Sciatic nerve (tissue), 2 donors: ENCODE measurements around the gene MAD1L1. TPM values are rescaled to one million over a fixed set of nuclear protein-coding genes. Genes with fewer than 3 reads are reported as not detected.

Source experiments
- ATAC-seq: fragments of 200-7000 bp; cut with Tn5 transposase; one replicate; pipeline ENCODE4 v1.9.1; 2020; ENCODE audit warnings: mild to moderate bottlenecking, moderate library complexity
- DNase-seq: peaks from one replicate; pipeline ENCODE4 v3.0.0-alpha.2; 2020; ENCODE audit warnings: low spot score
- intact Hi-C: fragments of 100-400 bp; cut with DNase I; formaldehyde crosslinking; loops from one replicate; pipeline ENCODE4 v1.14.2; 2022
- total RNA-seq: library from RNA; stranded (reverse); fragmentation: NEBNext Ultra II Directional; extraction: Animal tissue kit (Norgen Biotek cat#: 25700); gene quantifications from one replicate; pipeline ENCODE4 v1.2.1, GENCODE V29; 2021
- donor health status: DM: no; HTN: no; CAD: no.
- donor health status: DM: no; HTN: no; CAD: no.

MAD1L1 gene
- total RNA-seq, 1 donor from 2014 or later = 42.1 TPM

DNA sequence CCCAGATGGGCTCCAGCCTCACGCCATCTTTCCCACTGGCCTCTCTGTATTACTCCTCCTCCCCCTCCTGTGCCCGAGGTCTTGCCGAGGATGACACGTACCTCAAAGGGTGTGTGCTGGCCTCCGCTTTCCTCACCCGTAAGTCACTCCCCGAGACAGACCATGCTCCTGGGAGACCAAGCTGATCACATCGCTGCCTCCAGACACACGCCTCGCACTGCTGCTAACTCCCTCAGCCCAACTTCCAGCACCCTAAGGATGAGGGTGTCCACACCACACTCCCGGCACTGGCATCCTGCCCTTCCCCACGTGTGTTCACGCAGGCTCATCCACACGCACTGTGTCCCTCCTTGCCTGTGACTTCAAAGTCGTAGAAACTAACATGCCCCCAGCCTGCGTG is 24.0 kb downstream of the MAD1L1 start:
- intact Hi-C loops = no loop called here
- ATAC-seq = no peak
- no peak for DNase-seq

DNA sequence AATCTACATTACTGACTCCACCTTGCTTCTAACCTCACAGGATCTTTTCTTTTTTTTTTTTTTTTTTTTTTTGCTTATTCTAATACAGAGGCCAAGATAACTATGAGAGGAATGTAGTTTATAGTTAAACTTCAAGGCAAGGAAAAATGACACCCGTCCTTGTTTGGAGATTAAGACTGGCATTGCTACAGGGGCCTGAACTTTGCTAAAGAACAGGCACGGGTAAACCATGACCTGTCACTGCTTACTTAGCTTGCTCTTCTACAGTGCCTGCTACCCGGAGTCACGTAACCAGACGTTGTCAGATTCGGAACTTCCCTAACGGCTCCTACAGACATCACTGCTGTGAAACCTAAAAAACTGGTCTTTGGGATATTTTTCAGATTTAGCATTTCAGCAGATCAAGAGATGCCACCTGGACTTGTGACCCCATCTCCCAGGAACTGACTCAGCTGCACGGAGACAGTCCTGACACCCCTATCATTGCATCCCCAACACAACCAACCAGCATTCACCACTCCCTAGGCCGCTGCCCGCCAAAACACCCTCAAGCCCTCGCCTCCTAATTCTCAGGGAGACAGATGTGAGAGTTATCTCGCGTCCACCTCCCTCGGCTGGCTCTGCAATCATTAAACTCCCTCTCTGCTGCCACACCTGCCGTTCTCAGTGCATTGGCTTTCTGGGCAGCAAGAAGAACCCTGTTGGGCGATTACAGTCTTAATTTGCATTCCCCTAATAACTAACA is 27.5 kb downstream of the MAD1L1 start:
- ATAC-seq = no peak
- DNase-seq = peak; percentile 45
- intact Hi-C loops = no loop called here

DNA sequence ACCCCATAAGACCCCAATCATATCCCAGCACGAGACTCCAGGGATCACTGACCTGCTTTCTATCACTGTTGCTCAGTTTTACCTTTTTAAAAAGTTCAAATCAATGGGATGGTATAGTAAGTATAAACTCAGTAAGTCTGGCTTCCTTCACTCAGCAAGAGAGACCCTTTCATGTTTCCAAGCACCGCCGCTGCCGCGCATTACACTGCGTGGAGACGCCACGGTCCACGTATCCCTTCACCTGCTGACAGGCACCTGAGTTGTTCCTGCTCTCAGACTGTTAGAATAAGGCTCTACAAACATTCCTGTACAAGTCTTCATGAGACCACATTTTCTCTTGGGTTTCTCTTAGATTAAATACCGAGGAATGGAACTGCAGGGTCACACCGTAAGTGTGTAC is 28.3 kb downstream of the MAD1L1 start:
- intact Hi-C loops = no loop called here
- DNase-seq (peak; percentile 42), ATAC-seq (no peak)

DNA sequence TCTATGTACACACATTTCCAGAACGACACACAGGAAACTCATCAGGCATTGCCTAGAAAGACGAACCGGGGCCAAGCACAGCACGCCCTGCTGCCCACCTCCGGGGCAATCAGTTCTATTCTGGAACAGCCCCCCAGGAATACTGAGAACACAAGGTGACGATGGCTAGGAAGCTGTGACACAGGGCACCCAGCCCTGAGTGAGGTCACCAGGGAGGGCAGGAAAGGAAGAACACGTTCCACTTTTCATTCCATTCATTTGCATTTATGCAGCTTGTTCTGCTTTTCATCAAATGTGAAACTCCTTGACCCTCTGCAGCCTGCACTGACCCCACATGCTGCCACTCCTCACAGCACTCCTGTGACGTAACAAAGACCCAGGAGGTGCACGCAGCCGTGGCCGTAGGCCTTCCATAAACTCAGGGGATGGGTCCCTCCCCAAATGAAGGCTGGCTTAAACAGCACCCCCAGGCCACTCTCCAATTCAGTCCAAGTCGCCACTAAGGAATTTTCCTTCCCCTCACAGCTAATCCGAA is 28.9 kb downstream of the MAD1L1 start:
- DNase-seq = peak; percentile 44
- ATAC-seq = peak; percentile 40
- intact Hi-C loops = no loop called here

DNA sequence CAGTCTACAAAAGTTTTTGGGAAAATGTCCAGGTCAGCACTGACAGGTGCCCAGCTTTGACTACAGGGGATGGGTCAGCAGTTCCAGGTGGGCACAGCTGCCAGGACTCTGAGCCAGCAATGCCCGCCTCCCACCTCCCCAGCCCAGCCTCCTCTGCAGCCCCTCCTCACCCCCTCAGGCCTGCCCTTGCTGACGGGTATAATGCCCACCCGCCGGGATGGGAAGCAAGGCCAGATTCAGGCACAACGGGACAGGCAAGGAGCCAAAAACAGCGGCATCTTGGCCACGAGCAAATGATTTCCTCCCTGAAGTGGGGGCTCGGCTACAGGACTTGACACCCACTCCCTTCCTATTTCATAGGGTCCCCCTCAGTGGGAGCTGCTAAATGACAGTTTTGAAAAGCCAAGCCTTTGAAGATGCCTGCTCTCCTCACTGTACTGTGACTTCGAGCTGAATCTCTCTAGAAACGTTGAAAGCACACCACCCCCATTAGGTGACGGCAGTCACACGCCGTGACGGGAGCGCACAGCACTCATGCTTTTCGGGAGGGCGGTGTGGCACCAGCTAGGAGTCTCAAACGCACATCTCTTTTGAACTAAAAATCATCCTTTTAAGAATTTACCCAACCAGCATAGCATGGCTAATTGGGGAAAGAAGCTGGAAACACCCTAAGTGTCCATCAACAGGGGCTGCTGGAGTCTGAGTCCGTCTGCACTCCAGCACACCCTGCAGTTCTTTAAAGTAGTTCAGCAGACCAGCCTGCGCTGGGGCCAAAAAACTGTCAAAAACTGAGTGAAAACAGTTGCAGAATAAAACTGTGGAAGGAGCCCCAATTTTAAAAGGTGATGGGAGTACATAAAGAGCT is 29.6 kb downstream of the MAD1L1 start:
- ATAC-seq (no peak), DNase-seq (peak; percentile 57)
- intact Hi-C loops = no loop called here

DNA sequence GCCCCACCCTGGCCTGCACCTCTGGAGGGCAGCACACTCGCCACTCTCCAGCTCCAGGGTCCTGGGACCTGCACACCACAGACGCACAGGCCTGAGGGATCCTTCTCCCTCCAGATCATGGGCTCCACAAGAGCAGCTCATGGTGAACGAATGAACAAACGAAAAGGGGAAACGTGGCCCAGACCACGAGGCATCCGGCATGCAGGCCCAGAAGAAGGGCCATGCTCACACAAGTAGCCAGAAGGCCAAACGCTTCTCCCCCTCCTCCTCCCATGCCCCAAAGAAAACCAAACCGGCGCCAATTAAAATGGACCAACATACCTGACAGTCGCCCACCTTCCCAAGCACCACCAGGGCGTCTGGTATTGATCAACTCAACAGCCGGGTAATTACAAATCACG is 30.4 kb downstream of the MAD1L1 start:
- ATAC-seq = no peak
- intact Hi-C loops = no loop called here
- peak; percentile 46 for DNase-seq

DNA sequence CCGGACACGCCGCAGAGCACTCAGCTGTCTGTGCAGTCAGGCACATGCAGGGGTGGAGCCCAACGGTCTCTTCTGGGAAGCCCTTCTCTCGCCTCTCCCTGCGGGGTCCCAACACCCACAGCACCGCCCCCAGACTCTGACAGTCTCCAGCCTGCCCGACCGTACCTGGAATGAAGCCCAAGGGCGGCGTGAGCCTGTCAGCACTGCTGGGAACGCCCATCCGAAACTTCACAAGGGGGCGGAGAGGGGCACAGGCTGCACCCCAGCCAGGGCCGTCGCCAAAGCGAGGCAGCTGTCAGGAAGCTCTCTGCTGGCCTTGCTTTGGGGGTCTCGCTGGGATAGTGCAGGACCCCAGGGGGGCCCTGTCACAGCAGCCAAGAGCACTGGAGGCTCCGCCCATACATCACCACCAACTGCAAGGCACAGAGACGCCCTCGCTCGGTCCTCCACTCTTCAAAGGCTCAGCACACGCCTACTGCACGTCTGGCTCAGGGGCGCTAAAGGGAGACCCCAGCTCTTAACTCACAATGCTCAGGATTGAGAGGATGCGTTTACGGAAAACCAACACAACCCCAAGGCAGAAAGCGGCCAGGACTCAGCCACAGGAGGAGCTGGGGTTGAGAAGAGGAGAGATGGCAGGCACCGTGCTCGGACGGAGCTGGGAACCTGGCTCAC is 30.9 kb downstream of the MAD1L1 start:
- intact Hi-C loops = no loop called here
- peak; percentile 38 for DNase-seq
- ATAC-seq = no peak

DNA sequence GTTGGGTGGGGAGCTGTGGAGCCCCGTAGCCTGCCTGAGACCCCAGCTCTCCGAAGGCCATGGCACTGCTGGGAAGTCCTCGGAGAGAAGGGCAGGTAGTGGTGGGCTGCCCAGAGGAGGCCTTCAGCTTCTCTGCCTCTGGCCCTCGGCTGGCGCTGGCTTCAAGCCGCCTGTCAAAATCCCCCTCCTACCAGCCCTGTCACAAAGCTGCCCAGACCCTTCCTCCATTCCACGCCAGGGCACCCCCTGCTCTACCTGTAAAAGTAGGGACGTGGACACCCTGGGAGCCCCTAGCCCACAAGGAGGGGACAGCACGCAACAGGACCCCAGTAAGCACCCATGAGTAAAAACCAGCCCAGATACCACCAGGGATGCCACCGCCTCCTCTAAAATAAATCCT is 31.6 kb downstream of the MAD1L1 start:
- intact Hi-C loops = no loop called here
- ATAC-seq (no peak), DNase-seq (no peak)

DNA sequence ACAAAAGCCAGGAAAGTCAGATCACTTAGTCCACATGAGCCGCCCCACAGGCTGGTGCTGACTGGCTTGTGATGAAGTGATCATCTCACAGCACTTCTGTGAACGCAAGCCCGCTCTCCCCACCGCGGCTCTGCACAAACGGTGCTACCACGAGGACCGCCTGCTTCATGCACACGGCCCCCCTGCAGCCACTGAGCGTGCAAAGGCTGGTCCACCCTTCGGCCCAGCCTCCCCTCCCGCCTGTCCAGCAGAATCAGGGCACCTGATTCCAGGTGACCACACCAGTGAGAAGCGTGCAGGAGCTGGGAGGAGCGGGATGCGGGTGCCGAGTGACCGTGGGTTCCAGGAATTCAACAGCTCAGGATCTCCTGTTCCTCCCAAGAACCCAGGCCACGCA is 32.2 kb downstream of the MAD1L1 start:
- intact Hi-C loops = no loop called here
- no peak for ATAC-seq
- DNase-seq = no peak

DNA sequence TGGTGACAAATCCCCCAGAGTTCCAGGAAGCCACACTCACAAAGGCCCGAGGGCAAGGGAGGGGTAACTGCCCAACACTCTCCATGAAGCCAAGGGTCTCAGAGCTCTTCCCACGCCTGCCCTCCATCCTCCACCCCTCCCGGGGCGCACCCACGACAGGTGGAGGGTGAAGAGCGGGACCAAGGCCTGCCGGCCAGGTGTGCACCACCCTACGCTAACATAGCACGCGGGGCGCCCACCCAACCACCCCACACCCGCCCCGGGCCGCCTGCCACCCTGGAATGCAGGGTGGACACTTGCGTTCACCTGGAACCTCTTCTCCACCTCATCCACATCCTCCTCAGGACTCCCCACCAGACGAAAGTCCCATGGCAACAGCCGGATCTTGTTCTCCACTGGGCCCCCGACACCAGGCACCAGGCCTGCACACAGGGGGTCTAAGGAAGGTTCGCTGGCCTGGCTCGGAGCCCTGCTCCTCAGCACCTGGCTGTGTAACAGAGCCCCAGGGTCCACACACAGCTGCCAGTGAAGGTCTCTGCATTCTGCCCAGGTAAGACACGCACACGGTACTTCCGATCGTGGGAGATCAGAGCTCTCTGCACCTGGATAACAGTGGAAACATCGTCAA is 32.7 kb downstream of the MAD1L1 start:
- ATAC-seq (no peak), DNase-seq (no peak)
- intact Hi-C loops = no loop called here

DNA sequence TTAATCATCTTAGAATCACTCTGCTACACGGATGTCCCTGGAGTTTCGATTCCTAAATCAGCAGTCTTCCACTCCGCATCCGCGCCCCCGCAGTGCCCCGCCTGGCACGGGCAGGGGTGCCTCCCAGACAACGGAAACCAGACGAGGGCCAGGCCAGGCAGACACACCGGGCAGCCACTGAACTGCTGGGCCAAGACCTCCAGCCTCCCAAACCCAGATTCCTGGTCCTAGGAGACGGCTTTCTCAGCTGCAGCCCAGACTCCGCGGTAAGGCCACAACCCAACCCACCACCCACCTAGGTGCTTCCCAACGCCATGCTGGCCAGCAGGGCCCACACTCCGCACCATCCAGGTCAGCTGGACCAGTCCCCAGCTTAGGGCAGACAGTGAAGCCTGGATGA is 33.2 kb downstream of the MAD1L1 start:
- intact Hi-C loops = no loop called here
- ATAC-seq = no peak
- no peak for DNase-seq

DNA sequence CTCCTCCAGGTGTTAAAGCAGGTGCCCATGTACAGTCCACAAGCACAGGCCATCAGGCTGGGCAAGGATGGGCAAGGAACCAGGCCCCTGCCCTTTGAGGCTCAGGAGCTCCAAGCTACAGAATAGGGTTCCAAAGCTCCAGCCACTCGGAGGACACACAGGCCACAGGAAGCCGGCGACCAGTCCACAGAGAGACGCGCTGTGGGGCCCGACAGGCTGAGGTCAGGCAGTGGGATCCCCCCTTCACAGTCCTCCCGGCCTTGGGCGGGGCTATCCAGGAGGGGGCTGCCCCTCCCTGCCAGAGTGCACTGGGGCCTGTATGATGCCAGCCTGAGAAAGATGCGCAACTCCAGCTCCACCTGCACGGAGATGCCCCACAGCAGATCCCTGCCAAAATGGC is 34.0 kb downstream of the MAD1L1 start:
- intact Hi-C loops = no loop called here
- no peak for DNase-seq
- no peak for ATAC-seq

DNA sequence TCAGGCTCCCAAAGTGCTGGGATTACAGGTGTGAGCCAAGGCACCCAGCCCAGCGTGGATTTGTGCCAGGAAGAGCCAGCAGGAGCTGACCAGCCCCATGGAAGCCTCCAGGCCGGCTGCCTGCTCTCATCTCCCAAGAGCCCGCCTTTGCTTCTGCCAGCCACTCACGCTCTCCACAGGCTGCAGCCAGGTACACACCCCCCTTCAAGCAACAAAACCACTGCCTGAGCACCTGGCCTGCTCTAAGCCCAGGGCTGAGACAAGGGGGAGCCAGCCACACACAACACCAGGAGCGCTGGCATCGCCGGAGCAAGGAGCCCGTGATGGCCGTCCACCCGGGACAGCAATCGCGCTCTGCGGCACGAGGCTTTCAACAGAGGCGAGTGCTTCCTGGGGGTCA is 34.5 kb downstream of the MAD1L1 start:
- ATAC-seq = no peak
- intact Hi-C loops = no loop called here
- DNase-seq = no peak

DNA sequence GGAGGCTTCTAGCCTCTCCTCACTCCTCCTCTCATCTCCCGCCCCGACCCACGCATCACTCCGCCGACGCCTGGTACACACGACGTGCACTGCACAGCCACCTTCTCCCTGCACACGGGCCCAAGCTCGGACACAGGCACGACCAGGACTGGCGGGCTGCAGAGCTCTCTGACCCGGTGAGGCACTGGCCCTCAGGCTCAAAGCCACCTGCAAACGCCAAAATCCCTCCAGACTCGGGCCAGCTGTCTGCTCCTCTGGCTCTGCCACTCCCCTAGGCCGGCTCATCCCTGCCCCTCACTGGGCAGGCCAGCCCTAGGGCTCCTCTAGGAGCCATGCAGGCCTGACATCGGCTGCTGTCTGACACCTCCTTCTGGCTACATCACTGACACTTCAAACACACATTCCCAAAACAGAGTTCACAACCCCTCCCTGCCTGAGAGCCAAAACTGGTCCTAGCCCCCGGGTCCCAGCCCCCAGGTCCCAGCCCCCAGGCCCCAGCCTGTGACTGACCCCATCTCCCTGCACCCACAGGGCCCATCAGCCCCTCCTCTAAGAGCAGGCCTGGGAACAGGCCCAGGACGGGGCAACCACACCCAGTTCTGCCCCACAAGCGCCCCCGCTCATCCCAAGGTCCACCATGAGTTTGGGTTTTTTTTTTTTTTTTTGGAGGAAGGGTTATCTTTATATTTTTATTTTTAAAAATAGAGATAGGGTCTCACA is 35.1 kb downstream of the MAD1L1 start:
- ATAC-seq (no peak), DNase-seq (no peak)
- intact Hi-C loops = no loop called here

DNA sequence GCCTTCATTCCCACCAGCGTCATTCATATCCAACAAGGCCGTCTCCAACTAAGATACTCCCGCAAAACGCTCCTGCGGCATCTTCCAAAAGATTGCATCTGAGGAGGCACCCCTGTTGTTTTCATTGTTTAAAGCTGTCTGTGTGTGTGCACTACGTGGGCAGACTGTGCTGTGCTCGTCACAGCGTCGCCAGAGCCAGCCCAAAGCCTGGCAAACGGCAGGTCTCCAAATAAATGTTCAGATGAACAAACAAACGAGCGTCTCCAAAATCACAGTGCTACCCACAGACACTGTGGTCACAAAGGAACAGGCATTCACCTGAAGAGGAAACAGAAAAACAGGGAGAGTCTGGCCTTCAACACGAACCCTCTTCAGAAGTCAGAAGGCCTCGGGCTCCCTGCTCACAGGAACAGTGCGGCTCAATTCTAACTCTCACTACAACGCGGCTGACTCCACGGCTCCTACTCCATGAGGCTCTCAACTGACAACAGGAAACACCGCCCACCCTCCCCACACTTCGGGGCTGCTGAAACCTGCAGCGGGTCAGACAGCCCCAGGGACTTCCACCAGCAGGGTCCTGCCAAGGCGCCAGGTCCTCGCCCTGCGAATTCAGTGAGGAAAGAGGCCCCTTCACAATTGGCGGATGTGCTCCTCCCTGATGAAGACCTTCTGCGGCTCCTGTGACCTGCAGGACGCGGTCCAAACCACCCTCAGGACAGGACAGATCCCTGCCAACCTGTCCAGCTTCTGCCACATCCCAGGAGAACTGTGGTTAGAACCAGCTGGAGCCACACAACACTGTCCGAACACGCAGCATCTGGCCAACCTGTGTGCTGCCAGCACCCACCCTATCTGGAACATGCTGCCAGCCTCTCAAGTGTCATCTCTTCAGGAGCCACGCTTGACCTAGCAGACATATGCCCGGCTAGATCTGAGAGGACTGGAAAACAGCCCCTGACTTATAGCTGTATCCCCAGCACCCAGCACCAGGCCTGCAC is 36.1 kb downstream of the MAD1L1 start:
- intact Hi-C loops = no loop called here
- ATAC-seq = no peak
- no peak for DNase-seq

DNA sequence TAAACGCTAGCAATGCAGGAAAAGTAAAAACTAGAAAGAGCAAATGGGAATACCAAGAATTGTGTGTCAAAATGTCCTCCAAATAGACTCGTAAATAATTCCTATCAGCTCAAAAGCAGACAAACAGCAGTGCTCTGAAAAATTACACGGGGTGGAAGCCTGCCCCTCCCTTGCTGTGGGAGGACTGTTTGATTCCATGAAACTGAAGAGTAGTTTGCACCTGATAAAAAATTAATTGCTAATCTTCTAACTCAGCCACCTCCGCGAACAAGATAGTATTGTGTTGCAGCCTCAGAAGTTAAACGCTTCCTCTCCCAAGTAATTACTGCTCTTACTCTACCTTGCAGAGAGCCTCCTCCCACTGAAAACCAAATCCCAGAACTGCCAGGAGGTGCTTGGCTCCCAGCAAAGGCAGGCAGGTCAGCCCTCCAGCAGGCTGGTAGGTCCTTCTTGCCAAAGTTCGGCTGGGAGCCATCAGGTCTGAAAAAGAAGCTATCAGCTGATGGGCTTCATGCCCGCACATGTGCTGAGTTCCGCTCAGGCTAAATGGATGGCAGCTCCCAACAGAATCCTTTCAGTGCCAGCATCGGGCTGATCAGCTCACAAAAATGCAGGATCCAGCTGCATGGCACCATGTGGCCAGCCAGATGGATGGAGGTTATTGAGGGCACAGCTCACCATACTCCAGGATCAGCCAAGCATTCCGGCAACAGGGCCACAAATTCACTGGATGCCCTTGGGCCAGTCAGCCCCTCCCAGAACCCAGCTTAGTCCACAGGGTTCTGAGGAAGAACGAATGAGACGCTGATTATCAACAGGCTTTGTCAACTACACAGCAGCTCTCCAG is 37.1 kb downstream of the MAD1L1 start:
- ATAC-seq = no peak
- intact Hi-C loops = no loop called here
- no peak for DNase-seq
